CD4-positive, alpha-beta T cell treated with Interleukin-15 for 1 hour (primary cell): Measurements from ENCODE around the gene WDFY2.

ENCODE experiments used
- DNase-seq: peaks from one replicate; pipeline ENCODE4 v3.0.0-alpha.2; 2020

Gene WDFY2

GRCh38 chr13:51804295-51805172 is 220.3 kb downstream of the WDFY2 start:
- no peak for DNase-seq

GRCh38 chr13:51805313-51805712 is 221.1 kb downstream of the WDFY2 start:
- DNase-seq, result no peak

- no peak for DNase-seq
Observed at GRCh38 chr13:51805925-51806324, 221.7 kb downstream of the WDFY2 start.

GRCh38 chr13:51806566-51806965 is 222.3 kb downstream of the WDFY2 start:
- peak; percentile 59 for DNase-seq

- DNase-seq, result no peak
Observed at GRCh38 chr13:51807041-51807440, 222.8 kb downstream of the WDFY2 start.

GRCh38 chr13:51808811-51809210 is 224.5 kb downstream of the WDFY2 start:
- no peak for DNase-seq

GRCh38 chr13:51811046-51811445 is 226.8 kb downstream of the WDFY2 start:
- DNase-seq, result no peak

GRCh38 chr13:51811920-51812451 is 227.7 kb downstream of the WDFY2 start:
- peak; percentile 38 for DNase-seq

- no peak for DNase-seq
Observed at GRCh38 chr13:51814071-51814470, 229.8 kb downstream of the WDFY2 start.

- DNase-seq, result peak; percentile 75
Observed at GRCh38 chr13:51814825-51815650, 230.8 kb downstream of the WDFY2 start.

GRCh38 chr13:51815848-51816247 is 231.6 kb downstream of the WDFY2 start:
- no peak for DNase-seq

- DNase-seq, result no peak
Observed at GRCh38 chr13:51816604-51817249, 232.5 kb downstream of the WDFY2 start.
